ENCODE measurements around the gene ACOXL.

ACOXL gene

DNA sequence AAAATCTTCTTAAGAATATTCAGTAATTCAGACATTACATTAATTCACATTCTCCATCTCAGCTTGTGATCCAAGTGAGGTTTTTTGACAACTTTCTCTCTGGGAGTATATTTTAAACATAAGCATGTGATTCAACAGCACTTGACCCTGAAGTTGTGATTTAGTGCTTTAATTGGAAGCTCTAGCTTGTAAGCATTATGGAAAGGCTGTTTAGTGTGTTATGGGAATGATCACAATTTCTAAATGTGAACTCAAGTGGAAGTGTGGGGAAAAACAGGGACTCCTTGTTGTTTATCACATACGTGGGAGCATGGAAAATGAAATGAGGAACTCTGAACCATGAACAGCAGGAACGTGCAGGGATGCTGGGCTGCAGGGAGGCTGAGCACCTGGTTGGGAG is 239.4 kb downstream of the ACOXL start:
- Histone ChIP-seq H3K9ac (ENCODE audit: low read length) (no peak overlapping the region), H3K4me1 (ENCODE audit: insufficient read depth, low read length, severe bottlenecking) (no peaks in the 10 kb centered on the region), H3K4me3 (ENCODE audit: low read depth, low read length, poor library complexity, severe bottlenecking) (no peak overlapping the region), H3K79me2 (ENCODE audit: insufficient read depth, low read length) (no peaks in the 10 kb centered on the region), H3F3A (ENCODE audit: insufficient read depth, low read length) (no peaks in the 10 kb centered on the region), H3K9me3 (ENCODE audit: low read length) (no peaks in the 10 kb centered on the region), H3K27ac (ENCODE audit: low read depth, low read length, poor library complexity, severe bottlenecking) (no peak overlapping the region), H3K27me3 (ENCODE audit: insufficient read depth, low read length) (no peaks in the 10 kb centered on the region), H4K20me1 (ENCODE audit: insufficient read depth, low read length) (no peaks in the 10 kb centered on the region), H3K9me2 (ENCODE audit: low read depth, low read length) (no peaks in the 10 kb centered on the region), H3K36me3 (ENCODE audit: insufficient read depth, low read length) (no peaks in the 10 kb centered on the region), H3K4me2 (ENCODE audit: low read length) (no peak overlapping the region), H2AFZ (ENCODE audit: low read length) (no peak overlapping the region)
- TF ChIP-seq EZH2 (IDR thresholded peaks at IDR 0.05; ENCODE audit: borderline replicate concordance, low read length) = no peak
- TF ChIP-seq, protein P1, sequence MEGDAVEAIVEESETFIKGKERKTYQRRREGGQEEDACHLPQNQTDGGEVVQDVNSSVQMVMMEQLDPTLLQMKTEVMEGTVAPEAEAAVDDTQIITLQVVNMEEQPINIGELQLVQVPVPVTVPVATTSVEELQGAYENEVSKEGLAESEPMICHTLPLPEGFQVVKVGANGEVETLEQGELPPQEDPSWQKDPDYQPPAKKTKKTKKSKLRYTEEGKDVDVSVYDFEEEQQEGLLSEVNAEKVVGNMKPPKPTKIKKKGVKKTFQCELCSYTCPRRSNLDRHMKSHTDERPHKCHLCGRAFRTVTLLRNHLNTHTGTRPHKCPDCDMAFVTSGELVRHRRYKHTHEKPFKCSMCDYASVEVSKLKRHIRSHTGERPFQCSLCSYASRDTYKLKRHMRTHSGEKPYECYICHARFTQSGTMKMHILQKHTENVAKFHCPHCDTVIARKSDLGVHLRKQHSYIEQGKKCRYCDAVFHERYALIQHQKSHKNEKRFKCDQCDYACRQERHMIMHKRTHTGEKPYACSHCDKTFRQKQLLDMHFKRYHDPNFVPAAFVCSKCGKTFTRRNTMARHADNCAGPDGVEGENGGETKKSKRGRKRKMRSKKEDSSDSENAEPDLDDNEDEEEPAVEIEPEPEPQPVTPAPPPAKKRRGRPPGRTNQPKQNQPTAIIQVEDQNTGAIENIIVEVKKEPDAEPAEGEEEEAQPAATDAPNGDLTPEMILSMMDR (IDR thresholded peaks at IDR 0.05; ENCODE audit: low read length) = no peak

DNA sequence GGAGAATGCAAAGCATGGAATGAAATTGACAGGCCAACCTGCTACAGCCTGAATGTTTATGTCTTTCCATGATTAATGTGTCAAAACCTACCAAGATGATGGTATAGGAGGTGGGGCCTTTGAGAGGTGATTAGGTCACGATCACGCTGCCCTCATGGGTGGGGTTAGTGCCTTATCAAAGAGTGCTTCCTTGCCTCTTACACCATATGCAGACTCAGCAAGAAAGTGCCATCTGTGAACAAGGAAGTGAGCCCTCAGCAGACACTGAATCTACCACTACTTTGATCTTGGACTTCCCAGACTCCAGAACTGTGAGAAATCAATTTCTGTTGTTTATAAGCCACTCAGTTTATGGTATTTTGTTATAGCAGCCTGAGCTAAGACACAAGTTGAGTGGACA is 240.9 kb downstream of the ACOXL start:
- Histone ChIP-seq H3K36me3 (ENCODE audit: insufficient read depth, low read length) (no peaks in the 10 kb centered on the region), H3K4me1 (ENCODE audit: insufficient read depth, low read length, severe bottlenecking) (no peaks in the 10 kb centered on the region), H3K4me2 (ENCODE audit: low read length) (no peak overlapping the region), H3K27me3 (ENCODE audit: insufficient read depth, low read length) (0 out of 2 replicates have a peak, but pooled peaks cover 4% of the 10 kb centered on the region), H3F3A (ENCODE audit: insufficient read depth, low read length) (no peaks in the 10 kb centered on the region), H3K9me2 (ENCODE audit: low read depth, low read length) (no peaks in the 10 kb centered on the region), H3K4me3 (ENCODE audit: low read depth, low read length, poor library complexity, severe bottlenecking) (no peak overlapping the region), H4K20me1 (ENCODE audit: insufficient read depth, low read length) (no peaks in the 10 kb centered on the region), H3K9ac (ENCODE audit: low read length) (no peak overlapping the region), H2AFZ (ENCODE audit: low read length) (no peak overlapping the region), H3K9me3 (ENCODE audit: low read length) (no peaks in the 10 kb centered on the region), H3K27ac (ENCODE audit: low read depth, low read length, poor library complexity, severe bottlenecking) (no peak overlapping the region), H3K79me2 (ENCODE audit: insufficient read depth, low read length) (no peaks in the 10 kb centered on the region)
- TF ChIP-seq, protein P1 (IDR thresholded peaks at IDR 0.05; ENCODE audit: low read length) = no peak
- no peak for TF ChIP-seq EZH2 (IDR thresholded peaks at IDR 0.05; ENCODE audit: borderline replicate concordance, low read length)

DNA sequence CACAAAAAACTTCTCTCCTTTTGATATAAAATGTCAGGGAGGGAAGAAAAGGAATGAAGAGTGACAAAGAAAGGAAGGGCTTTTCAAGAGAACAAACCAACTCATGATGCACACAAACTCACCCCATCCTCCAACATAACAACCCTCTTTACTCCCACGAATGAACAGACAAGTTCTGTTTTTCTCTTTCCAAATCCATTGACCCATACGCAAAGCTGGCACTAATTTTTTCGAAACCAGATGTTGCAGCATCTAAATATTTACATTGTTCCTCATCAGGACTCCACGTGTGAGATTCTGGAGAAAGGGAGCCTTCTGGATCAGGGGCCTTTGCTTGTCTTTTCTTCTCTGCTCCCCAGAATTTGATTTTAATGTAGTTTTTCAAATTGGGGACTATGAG is 245.0 kb downstream of the ACOXL start:
- Histone ChIP-seq H3F3A (ENCODE audit: insufficient read depth, low read length) (no peaks in the 10 kb centered on the region), H3K9ac (ENCODE audit: low read length) (no peak overlapping the region), H3K4me1 (ENCODE audit: insufficient read depth, low read length, severe bottlenecking) (no peaks in the 10 kb centered on the region), H3K9me3 (ENCODE audit: low read length) (no peaks in the 10 kb centered on the region), H3K27ac (ENCODE audit: low read depth, low read length, poor library complexity, severe bottlenecking) (no peak overlapping the region), H3K27me3 (ENCODE audit: insufficient read depth, low read length) (0 out of 2 replicates have a peak, but pooled peaks cover 4% of the 10 kb centered on the region), H4K20me1 (ENCODE audit: insufficient read depth, low read length) (no peaks in the 10 kb centered on the region), H3K79me2 (ENCODE audit: insufficient read depth, low read length) (no peaks in the 10 kb centered on the region), H3K4me3 (ENCODE audit: low read depth, low read length, poor library complexity, severe bottlenecking) (no peak overlapping the region), H3K4me2 (ENCODE audit: low read length) (no peak overlapping the region), H3K9me2 (ENCODE audit: low read depth, low read length) (no peaks in the 10 kb centered on the region), H2AFZ (ENCODE audit: low read length) (no peak overlapping the region), H3K36me3 (ENCODE audit: insufficient read depth, low read length) (no peaks in the 10 kb centered on the region)
- TF ChIP-seq EZH2 (IDR thresholded peaks at IDR 0.05; ENCODE audit: borderline replicate concordance, low read length) = no peak
- TF ChIP-seq, protein P1 (IDR thresholded peaks at IDR 0.05; ENCODE audit: low read length) = no peak
